ENCODE results near the gene SMPD1. TPM values are rescaled to one million over a fixed set of nuclear protein-coding genes. Genes with fewer than 3 reads are reported as not detected.
A peak's percentile ranks its signal among the peaks of the same experiment; 100 is the strongest.

Gene SMPD1
- total and polyA plus RNA-seq, 2 of the 4 experiments (the other 2 are of a cell fraction) = 19.5 to 108 TPM

- TF ChIP-seq MAFK (IDR thresholded peaks at IDR 0.05; ENCODE audit: low read depth, low read length) = no peak
These were observed 620 bp downstream of the SMPD1 start (continued) for GRCh38 chr11:6390718-6391469.

DNA sequence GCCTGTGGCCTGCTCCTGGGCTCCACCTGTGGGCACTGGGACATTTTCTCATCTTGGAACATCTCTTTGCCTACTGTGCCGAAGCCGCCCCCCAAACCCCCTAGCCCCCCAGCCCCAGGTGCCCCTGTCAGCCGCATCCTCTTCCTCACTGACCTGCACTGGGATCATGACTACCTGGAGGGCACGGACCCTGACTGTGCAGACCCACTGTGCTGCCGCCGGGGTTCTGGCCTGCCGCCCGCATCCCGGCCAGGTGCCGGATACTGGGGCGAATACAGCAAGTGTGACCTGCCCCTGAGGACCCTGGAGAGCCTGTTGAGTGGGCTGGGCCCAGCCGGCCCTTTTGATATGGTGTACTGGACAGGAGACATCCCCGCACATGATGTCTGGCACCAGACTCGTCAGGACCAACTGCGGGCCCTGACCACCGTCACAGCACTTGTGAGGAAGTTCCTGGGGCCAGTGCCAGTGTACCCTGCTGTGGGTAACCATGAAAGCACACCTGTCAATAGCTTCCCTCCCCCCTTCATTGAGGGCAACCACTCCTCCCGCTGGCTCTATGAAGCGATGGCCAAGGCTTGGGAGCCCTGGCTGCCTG, 1.4 kb downstream of the SMPD1 start:
- Histone ChIP-seq H3K23ac (ENCODE audit: low read depth, low read length) (no peak overlapping the region), H4K5ac (ENCODE audit: low read depth, low read length) (no peak overlapping the region), H4K20me1 (ENCODE audit: insufficient read depth, low read length) (no peaks in the 10 kb centered on the region), H3K18ac (ENCODE audit: low read depth, low read length) (no peak overlapping the region), H3K14ac (replicated peaks; ENCODE audit: low read depth, low read length) (no peak overlapping the region), H3K56ac (ENCODE audit: extremely low read depth, insufficient read depth, low read length) (no peak overlapping the region), H2BK20ac (ENCODE audit: low read depth, low read length) (no peak overlapping the region), H3K4me3 (ENCODE audit: insufficient read depth, low read depth, low read length) (peak overlapping the region; percentile 90; the same call in 1 of the 2 replicates), H3K4ac (ENCODE audit: low read depth, low read length) (no peak overlapping the region), H3K27me3 (ENCODE audit: control insufficient read depth, insufficient read depth, low read length) (no peaks in the 10 kb centered on the region), H3K9me3 (ENCODE audit: control insufficient read depth, insufficient read depth, low read length) (no peaks in the 10 kb centered on the region), H2BK120ac (ENCODE audit: low read depth, low read length) (no peak overlapping the region), H3K4me2 (ENCODE audit: low read depth, low read length) (no peak overlapping the region; the same call in 1 of the 2 replicates), H4K91ac (ENCODE audit: insufficient read depth, low read depth, low read length) (no peak overlapping the region), H3K79me1 (ENCODE audit: low read depth in 1 of 2, low read length in 2 of 2) (peaks cover 5 to 29% of the 10 kb centered on the region in 2 experiments; a peak in 2 of 4 replicates), H3K4me1 (ENCODE audit: control insufficient read depth, insufficient read depth, low read length) (peaks cover 6% of the 10 kb centered on the region), H3K9ac (ENCODE audit: low read depth, low read length) (no peak overlapping the region), H2BK5ac (ENCODE audit: low read depth, low read length, poor library complexity, severe bottlenecking) (no peak overlapping the region), H3K9me1 (ENCODE audit: insufficient read depth, low read length) (peaks cover 29% of the 10 kb centered on the region), H2BK15ac (ENCODE audit: low read depth, low read length) (no peak overlapping the region), H3K27ac (ENCODE audit: insufficient read depth, low read length) (no peak overlapping the region), H2AK5ac (ENCODE audit: low read depth, low read length) (peak overlapping the region; percentile 20; the same call in 1 of the 2 replicates), H2AFZ (replicated peaks; ENCODE audit: low read length, poor library complexity) (no peak overlapping the region), H4K8ac (ENCODE audit: low read depth in 2 of 2, low read length in 2 of 2) (no peak overlapping the region), H2AK9ac (replicated peaks; ENCODE audit: low read depth, low read length, poor library complexity) (peak overlapping the region; percentile 98), H3K36me3 (ENCODE audit: control insufficient read depth, insufficient read depth, low read length) (peaks cover 22% of the 10 kb centered on the region; the same call in 1 of the 2 replicates)
- ChIA-PET CTCF (no interaction called here), POLR2A (ENCODE audit: unreplicated experiment) (interaction anchor here (0.6 kb wide), 1 partner anchor 61 kb away, joined by 15 read pairs; no protein-coding TSS in a partner anchor)
- WGBS, 2 experiments (ENCODE audit: extremely low coverage in 2 of 2, insufficient read length in 1 of 2) = 90% methylated on average over 8 of the region's 18 CpGs; no CpG with 5 or more reads in 1 of the 2 experiments
- no TSS peak for BruUV-seq (replicated peaks)
- intact Hi-C loops (cut with micrococcal nuclease) = loop anchor here (2.0 kb wide), 1 partner anchor 27 kb away; the partner anchor contains the start of gene APBB1
- ATAC-seq (ENCODE audit: low read depth) (no peak), DNase-seq (no peak)
- in situ Hi-C loops (cut with MboI; ENCODE audit: low sequenced_read_pairs) = no loop called here
- dilution Hi-C loops (cut with HindIII; ENCODE audit: low sequenced_read_pairs, unreplicated experiment) = no loop called here
- TF ChIP-seq MXI1 (IDR thresholded peaks at IDR 0.05; ENCODE audit: borderline replicate concordance, low read depth, low read length) (no peak), POLR2A (IDR thresholded peaks at IDR 0.05; ENCODE audit: low read depth, low read length) (no peak), RCOR1 (IDR thresholded peaks at IDR 0.05; ENCODE audit: insufficient replicate concordance, low read length) (no peak), BHLHE40 (IDR thresholded peaks at IDR 0.05; ENCODE audit: low read depth, low read length) (no peak), MAZ (IDR thresholded peaks at IDR 0.05; ENCODE audit: borderline replicate concordance, low read depth, low read length) (no peak), MAFK (IDR thresholded peaks at IDR 0.05; ENCODE audit: low read depth, low read length) (no peak), CHD1 (IDR thresholded peaks at IDR 0.05; ENCODE audit: low read depth, low read length) (no peak), FOS (IDR thresholded peaks at IDR 0.05; ENCODE audit: low read depth, low read length) (no peak), RFX5 (IDR thresholded peaks at IDR 0.05; ENCODE audit: low read depth, low read length) (no peak), NFE2L2 (IDR thresholded peaks at IDR 0.05; ENCODE audit: low read depth, low read length) (no peak), SMC3 (IDR thresholded peaks at IDR 0.05; ENCODE audit: low read depth, low read length) (no peak), CEBPB (IDR thresholded peaks at IDR 0.05; ENCODE audit: low read depth, low read length) (no peak), RAD21 (IDR thresholded peaks at IDR 0.05; ENCODE audit: low read length) (no peak)
- TF ChIP-seq, protein P1, sequence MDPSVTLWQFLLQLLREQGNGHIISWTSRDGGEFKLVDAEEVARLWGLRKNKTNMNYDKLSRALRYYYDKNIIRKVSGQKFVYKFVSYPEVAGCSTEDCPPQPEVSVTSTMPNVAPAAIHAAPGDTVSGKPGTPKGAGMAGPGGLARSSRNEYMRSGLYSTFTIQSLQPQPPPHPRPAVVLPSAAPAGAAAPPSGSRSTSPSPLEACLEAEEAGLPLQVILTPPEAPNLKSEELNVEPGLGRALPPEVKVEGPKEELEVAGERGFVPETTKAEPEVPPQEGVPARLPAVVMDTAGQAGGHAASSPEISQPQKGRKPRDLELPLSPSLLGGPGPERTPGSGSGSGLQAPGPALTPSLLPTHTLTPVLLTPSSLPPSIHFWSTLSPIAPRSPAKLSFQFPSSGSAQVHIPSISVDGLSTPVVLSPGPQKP (IDR thresholded peaks at IDR 0.05; ENCODE audit: borderline replicate concordance, low read depth, low read length) = no peak
